GM18870 (cell line): ENCODE results near the gene MTMR11.

ENCODE experiments used
- ATAC-seq: cut with Tn5 transposase; IDR thresholded peaks from one replicate; pipeline ENCODE4 v1.9.1; 2021; ENCODE audit warnings: moderate library complexity; ENCODE audit not compliant: unreplicated experiment

MTMR11 gene

GRCh38 chr1:149937759-149938158, 1.1 kb upstream of the MTMR11 start:
- ATAC-seq = no peak

GRCh38 chr1:149936992-149937705, 470 bp upstream of the MTMR11 start:
- ATAC-seq = no peak

- ATAC-seq = no peak
These were observed 2.3 kb downstream of the MTMR11 start for GRCh38 chr1:149934356-149934755.

GRCh38 chr1:149933208-149933607, 3.5 kb downstream of the MTMR11 start:
- no peak for ATAC-seq

GRCh38 chr1:149932474-149932873, 4.2 kb downstream of the MTMR11 start:
- ATAC-seq = no peak

- ATAC-seq = no peak
These were observed 5.4 kb downstream of the MTMR11 start for GRCh38 chr1:149931212-149931790.

GRCh38 chr1:149929856-149930255, 6.8 kb downstream of the MTMR11 start:
- no peak for ATAC-seq

- ATAC-seq = no peak
These were observed 8.3 kb downstream of the MTMR11 start for GRCh38 chr1:149928401-149928724.

- peak; percentile 70 for ATAC-seq
These were observed 8.9 kb downstream of the MTMR11 start, which contains the start of gene SF3B4 for GRCh38 chr1:149927563-149928400. SF3B4 (minus strand) TSS chr1:149927803; CDS start chr1:149927759, 44 bp downstream.

GRCh38 chr1:149927056-149927562, 9.6 kb downstream of the MTMR11 start:
- ATAC-seq = no peak

- no peak for ATAC-seq
These were observed 10.4 kb downstream of the MTMR11 start for GRCh38 chr1:149926296-149926695.

GRCh38 chr1:149925751-149926150, 10.9 kb downstream of the MTMR11 start:
- no peak for ATAC-seq

GRCh38 chr1:149925345-149925744, 11.3 kb downstream of the MTMR11 start:
- no peak for ATAC-seq

GRCh38 chr1:149923626-149924025, 13.1 kb downstream of the MTMR11 start:
- ATAC-seq = no peak

- no peak for ATAC-seq
These were observed 19.0 kb downstream of the MTMR11 start, which contains the start of gene SV2A for GRCh38 chr1:149917571-149918144. SV2A (minus strand) TSS chr1:149917844; CDS start chr1:149913840, 4,004 bp downstream.

- ATAC-seq = no peak
These were observed 19.8 kb downstream of the MTMR11 start for GRCh38 chr1:149916898-149917252.

GRCh38 chr1:149916193-149916897, 20.3 kb downstream of the MTMR11 start:
- no peak for ATAC-seq

GRCh38 chr1:149915429-149916192, 21.1 kb downstream of the MTMR11 start:
- no peak for ATAC-seq

GRCh38 chr1:149914545-149914944, 22.1 kb downstream of the MTMR11 start:
- ATAC-seq = no peak

- no peak for ATAC-seq
These were observed 30.1 kb downstream of the MTMR11 start for GRCh38 chr1:149906570-149907075.
